Cardiac septum (tissue), 1 donor: ENCODE results near the gene GHDC. TPM values are rescaled to one million over a fixed set of nuclear protein-coding genes. Genes with fewer than 3 reads are reported as not detected.
"Not testable (repeated sequence)": the region's sequence is repeated elsewhere in the genome, so short reads cannot be mapped to it uniquely, and the experiment has no call there.

Source experiments
- DNase-seq: peaks from one replicate; pipeline ENCODE4 v3.0.0-alpha.2; 2020; ENCODE audit warnings: low spot score
- intact Hi-C: fragments of 100-400 bp; cut with DNase I; formaldehyde crosslinking; loops from one replicate; pipeline ENCODE4 v1.14.0; 2022
- total RNA-seq: library from RNA; stranded (reverse); fragmentation: NEBNext Ultra II Directional; extraction: Animal tissue kit (Norgen Biotek cat#: 25700); gene quantifications from one replicate; pipeline ENCODE4 v1.2.1, GENCODE V29; 2021
- donor health status: DM: no; HTN: no; CAD: no.

The GHDC gene
- total RNA-seq, 1 donor from 2014 or later, result 6.0 TPM

DNA sequence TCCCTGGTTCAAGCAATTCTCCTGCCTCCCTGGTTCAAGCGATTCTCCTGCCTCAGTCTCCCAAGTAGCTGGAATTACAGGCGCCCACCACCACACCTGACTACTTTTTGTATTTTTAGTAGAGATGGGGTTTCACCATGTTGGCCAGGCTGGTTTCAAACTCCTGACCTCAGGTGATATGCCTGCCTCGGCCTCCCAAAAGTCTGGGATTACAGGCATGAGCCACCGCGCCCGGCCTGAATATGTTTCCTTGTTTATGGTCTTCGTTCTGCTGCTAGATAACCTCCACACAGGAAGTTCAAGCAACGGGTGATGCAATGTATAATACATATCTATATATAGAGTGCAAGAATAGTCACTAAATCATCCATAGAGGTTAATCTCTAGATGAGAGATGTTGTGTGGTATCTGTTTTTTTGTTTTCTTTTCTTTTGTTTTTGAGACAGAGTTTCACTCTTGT is 11.9 kb upstream of the GHDC start:
- not testable (repeated sequence) for DNase-seq

DNA sequence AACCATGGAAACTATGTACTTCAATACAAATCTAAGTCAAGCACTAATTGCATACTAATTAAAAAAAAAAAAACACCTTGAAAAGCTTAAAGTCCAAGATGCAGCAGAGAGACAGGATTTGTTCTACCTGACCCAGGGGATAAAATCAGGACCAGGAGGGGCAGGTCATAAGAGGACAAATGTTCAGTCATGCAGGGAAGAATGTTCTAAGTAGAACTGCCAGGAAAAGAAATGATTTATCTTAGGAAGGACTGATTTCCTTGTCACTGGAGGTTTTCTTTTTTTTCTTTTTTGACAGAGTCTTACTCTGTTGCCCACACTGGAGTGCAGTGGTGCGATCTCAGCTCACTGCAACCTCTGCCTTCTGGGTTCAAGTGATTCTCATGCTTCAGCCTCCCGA is 9.1 kb upstream of the GHDC start:
- intact Hi-C loops, result no loop called here

More for the DNA sequence above, 11.9 kb upstream of the GHDC start:
- intact Hi-C loops, result not testable (repeated sequence)

DNA sequence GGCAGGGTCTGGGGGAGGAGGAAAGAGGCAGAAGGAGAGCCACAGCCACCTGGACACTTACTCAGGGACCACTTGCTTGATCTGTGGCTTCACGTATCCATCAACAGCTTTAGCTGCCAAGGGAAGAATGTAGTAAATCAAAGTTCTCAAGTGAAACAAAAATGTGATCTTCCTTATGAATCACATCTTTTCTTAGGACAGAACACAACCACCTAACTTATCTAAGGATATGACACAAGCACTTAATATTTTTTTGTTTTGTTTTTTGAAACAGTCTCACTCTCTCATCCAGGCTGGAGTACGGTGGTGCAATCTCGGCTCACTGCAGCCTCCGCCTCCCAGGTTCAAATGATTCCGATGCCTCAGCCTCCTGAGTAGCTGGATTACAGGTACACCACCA is 8.4 kb upstream of the GHDC start:
- intact Hi-C loops, result no loop called here
- DNase-seq, result no peak

More for the DNA sequence above, 9.1 kb upstream of the GHDC start:
- DNase-seq, result no peak

DNA sequence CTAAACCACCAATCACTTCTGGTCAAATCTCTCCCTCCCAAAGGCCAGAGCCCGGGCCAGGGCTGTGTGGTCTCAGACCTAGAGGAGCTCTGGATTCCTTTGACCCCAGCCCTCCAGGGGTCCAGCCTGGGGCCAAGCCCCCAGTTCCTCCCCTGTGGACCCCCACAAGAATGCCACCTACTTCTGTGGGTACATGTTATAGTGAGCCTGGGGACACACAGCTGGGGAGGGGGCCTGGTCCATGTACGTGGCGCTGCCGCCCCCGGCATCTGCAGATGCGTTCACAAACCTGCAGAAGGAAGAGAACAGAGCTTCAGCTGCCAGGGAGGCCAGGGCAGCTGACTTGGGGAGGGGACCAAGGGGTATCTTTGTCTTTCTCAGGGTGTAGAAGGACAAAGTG is 7.9 kb upstream of the GHDC start:
- intact Hi-C loops, result no loop called here
- no peak for DNase-seq

DNA sequence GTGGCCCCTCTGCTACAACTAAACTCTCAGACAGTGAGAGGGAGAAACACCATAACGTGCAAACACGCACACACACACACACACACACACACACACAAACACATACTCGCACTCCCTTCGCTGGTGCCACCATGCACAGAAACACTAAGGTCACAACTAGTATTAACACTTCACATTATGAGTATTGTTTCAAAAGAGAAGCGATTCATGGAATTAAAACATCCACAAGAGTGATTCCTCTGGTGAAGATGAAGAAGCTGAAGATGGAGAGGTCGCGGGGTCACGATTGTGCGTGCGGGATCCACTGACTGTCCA is 7.1 kb upstream of the GHDC start:
- intact Hi-C loops, result no loop called here
- no peak for DNase-seq

DNA sequence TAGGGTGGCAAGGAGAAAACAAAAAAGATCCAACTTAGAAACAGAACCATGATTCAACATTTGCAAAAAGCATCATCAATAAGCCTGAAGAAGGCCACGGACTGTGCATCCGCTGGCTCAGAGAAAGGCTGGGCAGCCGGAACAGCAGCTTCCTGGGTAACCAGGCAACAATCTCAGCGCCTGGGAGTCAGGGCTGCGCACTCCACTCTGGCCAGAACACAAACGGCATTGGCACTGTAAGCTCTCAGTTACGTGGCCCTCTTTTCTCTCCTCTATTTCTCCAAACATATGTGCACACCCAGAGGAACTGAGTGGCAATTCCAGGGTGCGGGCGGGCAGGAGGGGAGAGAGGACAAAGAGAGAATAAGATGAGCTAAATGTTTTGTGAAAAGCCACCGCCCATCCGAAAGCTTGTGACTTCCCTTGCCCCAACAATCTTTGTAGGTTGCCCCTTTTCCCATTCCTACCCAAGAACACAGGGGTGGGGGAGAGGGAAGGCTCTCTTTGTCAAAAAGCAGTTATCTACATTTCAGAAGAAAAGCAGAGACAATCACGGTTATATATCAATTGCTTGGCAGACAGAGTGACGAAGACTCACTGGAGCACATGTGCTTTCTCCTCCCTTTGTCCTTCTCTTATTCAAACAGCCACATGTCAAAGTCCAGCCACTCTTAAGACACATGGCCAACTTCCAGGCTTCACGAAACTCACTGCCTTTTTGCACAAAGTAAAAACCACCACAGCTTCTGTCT is 6.6 kb upstream of the GHDC start:
- intact Hi-C loops, result no loop called here
- DNase-seq, result no peak

DNA sequence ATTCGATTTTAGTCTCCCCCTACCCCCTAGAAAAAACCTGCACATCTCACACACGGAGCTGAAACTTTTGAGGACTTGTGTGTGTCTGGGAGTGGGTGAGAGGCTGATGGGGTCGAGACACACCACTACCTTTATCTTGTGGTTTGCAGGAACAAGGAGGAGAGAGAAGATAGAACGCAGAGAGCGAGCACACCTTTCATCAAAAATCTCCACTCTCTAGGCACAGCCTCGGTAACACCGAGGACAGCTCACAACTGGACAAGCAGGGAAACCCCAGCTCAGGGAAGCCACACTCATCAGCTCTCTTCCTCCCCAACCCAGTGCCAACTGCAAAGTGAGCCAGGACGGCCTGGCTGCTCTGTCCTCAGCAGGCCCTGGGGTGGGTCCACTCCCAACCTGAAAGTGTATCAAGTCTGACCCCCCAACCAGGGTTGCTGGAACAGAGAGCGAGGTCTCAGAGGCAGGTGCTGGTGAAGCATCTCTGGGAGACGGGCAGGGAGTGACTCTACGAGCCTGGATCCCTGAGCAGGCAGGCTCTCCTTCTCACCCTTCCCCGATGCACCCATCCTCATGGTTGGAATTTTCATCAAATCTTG is 5.2 kb upstream of the GHDC start:
- intact Hi-C loops, result no loop called here
- no peak for DNase-seq

DNA sequence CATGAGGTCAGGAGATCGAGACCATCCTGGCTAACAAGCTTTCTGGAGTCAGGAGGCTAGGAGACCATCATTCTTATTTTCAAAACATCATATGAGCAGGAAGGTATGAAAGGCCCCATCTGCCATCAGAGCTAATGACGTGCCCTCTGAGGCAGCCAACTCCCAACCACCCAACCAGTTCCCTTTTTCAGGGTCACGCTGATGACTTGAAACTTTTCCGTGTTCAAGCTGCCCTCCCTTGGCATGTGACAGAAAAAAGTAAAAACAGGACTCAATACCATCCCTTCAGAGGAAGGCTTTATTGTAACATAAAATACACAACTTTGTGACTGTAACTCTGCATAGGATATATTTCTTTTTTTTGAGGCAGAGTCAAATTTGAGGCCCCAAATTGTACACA is 4.6 kb upstream of the GHDC start:
- intact Hi-C loops, result no loop called here
- DNase-seq, result no peak

DNA sequence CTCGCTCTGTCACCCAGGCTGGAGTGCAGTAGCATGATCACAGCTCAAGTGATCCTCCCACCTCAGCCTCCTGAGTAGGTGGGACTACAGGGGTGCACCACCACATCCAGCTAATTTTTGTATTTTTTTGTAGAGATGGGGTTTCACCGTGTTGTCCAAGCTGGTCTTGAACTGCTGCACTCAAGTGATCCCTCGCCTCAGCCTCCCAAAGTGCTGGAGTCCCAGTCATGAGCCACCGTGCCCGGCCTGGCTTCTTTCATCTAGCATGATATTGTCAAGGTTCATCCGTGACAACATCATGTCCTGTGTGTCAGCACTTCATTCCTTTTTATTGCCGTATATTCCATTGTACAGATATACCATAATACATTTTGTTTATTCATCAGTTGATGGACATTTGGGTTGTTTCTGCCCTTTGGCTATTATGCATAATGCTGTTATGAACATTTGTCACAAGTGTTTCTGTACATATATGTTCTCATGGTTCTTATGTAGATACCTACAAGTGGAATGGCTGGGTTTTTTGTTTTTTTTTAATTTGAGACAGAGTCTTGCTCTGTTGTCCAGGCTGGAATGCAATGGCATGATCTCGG is 3.4 kb upstream of the GHDC start:
- no peak for DNase-seq
- intact Hi-C loops, result no loop called here

DNA sequence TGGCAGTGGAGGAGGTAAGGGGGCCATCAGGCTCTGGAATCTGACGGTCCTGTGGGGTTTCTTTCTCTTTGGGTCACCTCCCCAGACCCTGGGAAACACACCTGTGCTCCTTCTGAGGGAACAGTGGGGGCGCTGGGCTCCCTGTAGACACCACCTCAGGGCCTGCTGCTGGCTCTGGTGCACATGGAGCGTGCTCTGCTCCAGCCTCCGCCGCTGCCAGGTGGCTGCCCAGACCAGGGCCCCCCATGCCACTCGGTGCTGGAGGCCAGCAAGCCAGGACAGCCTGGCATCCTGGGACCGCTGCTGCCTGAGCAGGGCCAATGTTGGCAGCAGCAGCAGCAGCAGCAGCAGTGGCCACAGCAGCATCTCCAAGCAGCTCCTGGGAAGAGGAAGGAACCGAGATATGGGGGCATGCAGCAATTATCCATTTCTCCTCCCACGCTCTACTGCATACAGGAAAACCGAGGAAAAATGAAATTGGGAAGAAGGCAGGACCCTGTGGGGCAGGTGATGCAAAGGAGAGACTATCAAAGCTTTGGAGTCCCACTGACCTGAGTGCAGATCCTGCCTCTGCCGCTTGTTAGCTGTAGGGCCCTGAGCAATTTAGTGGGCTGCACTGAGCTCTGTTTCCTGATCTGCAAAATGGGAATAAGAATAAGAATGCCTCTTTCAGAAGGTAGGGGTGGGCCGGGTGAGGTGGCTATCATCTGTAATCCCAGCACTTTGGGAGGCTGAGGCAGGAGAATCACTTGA is 902 bp downstream of the GHDC start:
- intact Hi-C loops, result no loop called here

DNA sequence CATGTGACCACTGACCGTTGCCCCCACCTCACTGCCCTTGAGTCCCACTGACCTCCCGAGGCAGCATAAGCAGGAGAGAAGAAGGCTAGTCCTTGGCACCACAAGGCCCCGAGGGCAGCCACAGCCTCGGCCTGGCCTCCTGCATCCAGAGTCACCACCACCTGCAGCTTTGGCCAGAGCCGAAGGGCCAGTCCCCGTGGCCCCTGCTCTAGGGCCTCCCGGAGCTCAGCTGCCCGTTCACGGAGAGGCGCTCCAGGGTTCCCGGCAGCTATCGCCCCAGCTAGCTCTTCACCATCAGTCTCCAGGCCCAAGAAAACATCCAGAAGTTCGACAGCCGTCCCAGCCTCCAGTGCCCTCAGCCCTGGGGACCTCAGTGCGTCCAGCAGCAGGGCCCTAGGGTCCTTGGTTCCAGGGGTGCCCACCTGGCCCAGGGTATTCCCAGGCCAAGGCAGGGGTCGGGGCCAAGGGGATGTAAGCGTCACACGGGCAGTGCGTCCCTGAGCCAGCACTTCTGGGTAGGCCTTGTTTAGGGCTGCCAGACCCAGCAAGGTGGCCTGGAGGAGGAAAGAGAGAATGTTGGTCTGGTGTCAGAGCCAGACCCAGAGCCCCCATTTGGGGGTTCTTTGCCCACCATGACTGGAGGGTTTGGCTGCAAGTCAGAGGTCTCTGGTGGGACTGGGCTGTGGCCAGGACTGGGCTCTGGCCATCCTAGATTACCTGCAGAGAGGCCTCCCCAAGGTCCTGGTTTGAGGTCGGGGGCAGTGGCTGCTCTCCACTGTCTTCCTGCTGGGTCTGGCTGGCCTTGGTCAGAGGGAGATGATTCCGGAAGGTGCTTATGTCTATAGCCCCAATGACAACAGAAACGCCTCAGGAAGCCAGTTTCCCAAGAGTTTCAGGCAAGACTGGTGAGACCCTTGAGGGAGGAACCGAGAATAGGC is 1.8 kb downstream of the GHDC start:
- no peak for DNase-seq
- intact Hi-C loops, result no loop called here

More for the DNA sequence above, 902 bp downstream of the GHDC start:
- DNase-seq, result no peak

DNA sequence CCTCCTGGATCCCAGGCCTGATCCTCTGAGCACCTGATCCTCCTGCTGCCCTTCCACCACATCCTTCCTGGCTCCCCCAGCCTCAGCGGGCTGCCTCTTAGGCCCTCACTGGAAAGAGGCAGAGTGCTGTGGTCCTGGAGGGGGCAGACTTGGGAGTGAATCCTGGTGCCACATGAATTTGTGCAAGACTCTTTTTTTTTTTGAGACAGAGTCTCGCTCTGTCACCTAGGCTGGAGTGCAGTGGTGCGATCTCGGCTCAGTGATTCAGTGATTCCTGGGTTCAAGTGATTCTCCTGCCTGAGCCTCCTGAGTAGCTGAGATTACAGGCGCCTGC is 3.1 kb downstream of the GHDC start:
- no peak for DNase-seq
- intact Hi-C loops, result no loop called here

DNA sequence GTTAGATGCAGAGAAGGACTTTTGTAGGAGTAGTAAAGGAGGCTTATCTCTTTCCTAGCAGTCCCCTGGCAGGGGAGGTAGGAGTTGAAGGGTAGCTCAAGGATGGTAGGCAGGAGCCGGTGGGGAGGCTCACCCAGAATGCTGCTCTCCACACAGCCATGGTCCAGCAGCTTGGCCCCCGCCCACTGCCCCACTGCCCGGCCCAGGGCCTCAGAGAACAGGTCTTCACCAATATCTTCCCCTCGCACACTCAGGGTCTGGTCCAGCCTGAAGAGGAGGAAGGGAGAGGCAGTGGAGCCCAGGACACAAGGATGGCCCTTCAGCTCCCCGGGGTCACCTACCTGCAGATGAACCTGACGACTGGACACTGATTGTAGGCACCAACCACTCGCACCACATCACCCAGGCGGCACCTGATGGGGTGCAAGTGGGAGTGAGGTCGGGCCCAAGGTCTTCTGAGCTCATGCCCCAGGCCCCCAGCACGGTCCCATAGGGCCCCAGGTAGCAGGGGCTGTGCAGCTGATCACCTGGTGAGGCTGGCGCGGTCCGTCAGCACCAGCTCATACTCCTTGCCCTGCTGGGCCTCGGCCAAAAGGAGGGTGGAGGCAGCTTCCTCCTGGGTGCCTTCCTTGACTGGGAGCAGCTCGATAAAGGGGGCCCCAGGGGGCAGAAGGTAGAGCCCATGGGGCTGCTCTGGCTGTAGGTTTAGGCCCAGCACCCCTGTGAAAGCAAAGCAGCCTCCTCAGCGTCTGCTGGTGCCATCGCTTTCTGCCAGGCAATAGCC is 3.6 kb downstream of the GHDC start:
- no peak for DNase-seq
- intact Hi-C loops, result no loop called here

DNA sequence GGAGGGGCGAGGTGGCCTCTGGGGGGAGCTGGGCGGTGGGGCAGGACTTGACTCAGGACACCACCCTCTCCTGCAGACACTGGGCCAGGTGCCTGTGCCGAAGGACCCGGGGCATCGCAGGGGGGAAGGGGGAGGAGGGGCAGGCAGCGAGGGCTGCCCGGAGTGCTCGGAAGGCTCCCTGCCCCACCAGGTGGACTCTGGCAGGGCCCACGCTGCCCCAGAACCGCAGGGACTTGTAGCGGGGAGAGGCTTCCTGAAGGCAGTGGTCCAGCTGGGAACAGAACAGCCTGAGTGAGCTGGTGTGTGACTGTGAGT is 4.7 kb downstream of the GHDC start:
- intact Hi-C loops, result no loop called here
- DNase-seq, result no peak

DNA sequence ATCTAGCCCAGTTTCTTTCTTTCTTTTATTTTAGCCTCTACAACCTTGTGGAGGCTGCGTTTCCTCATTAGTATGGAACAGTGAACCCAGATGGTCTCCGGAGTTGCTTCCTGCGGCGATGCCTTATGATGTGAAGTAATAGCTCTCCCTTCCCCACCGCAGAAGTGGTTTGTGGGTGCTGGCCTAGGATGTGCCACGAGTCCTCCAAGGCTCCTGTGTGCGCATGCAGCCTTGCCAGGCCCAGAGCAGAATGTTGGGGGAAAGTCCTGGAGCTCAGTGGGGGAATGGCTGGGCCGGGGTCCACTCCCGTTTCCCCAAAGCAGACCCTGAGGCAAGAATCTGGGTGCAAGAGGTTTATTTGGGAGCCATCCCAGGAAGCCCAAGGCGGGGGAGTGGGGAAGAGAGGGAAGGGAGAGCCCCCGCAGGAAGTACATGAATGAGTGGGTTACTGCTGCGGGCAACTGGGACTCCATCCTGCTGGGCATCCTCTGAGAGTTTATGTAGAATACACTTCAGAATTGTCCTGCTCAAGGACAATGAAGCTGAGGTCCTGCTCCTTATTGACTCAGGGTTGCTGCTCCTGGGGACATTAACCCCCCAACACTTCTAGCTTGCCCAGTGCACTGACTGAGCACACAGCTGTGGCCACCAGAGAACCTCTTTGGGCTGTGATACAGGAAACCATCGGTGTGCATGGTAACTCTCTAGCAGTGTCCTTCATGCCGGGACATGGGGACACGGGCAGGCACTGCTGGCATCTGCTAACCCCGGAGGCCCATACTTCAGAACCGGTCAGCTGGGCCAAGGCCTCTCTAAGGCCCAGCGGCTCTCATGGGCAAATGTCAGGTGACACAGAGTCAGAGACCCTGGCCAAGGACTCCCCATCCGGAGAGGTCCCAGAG is 5.3 kb downstream of the GHDC start:
- intact Hi-C loops, result no loop called here

DNA sequence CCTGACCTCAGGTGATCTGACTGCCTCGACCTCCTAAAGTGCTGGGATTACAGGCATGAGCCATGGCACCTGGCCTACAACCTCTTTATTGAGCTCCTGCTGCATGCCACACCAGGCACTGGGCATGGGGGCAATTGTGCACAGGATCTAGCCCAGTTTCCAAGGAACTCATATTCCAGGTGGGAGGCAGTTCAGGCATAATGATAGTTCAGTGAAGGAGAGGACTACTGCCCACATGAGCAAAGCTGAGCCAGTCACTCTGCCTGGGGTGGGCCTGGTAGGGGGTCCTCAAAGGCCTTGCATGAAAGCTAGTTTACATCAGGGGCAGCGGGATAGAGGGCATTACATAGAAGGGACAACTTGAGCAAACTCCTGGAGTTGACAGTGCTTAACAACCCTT is 6.5 kb downstream of the GHDC start:
- no peak for DNase-seq
- intact Hi-C loops, result no loop called here

More for the DNA sequence above, 5.3 kb downstream of the GHDC start:
- no peak for DNase-seq

DNA sequence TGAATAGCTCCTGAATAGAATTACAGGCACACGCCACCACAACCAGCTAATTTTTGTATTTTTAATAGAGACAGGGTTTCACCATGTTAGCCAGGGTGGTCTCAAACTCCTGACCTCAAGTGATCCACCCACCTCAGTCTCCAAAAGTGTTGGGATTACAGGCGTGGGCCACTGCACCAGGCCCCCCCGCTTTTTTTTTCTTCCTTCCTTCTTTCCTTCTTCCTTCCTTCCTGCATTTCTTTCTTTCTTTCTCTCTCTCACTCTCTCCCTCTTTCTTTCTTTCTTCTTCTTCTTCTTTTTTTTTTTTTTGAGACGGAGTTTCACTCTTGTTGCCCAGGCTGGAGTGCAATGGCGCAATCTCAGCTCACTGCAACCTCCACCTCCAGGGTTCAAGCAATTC is 8.1 kb downstream of the GHDC start:
- intact Hi-C loops, DNase-seq: not testable (repeated sequence)

DNA sequence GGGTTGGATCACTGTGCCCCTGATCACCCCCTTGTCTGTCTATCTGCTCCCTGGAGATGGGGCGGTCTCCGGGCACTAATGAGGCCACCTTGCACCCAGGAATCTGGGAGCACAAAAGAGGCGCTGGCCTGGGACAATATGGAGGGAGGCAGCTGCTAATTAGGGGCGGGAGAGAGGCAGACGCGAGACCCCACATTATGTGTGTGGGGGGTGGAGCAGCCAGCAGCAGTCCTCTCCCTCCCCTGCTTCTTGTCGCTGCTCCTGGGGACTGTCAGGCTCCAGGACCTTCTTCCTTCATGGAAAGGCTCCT is 8.7 kb downstream of the GHDC start:
- no peak for DNase-seq
- intact Hi-C loops, result no loop called here
